NCI-H128 (cell line): ENCODE measurements around the gene VWA3B.
"Not testable (repeated sequence)": the region's sequence is repeated elsewhere in the genome, so short reads cannot be mapped to it uniquely, and the experiment has no call there.

ENCODE experiments used
- DNase-seq: peaks from one replicate; lab custom pipeline; 2025; ENCODE audit not compliant: unreplicated experiment; lab: John Stamatoyannopoulos, UW

The VWA3B gene

GRCh38 chr2:98084869-98085238, 2.1 kb upstream of the VWA3B start:
- no peak for DNase-seq

GRCh38 chr2:98085649-98086048, 1.3 kb upstream of the VWA3B start:
- DNase-seq, result no peak

- no peak for DNase-seq
These were observed 567 bp downstream of the VWA3B start for GRCh38 chr2:98087447-98088020.

- no peak for DNase-seq
These were observed 1.3 kb downstream of the VWA3B start for GRCh38 chr2:98088261-98088660.

- DNase-seq, result no peak
These were observed 3.0 kb downstream of the VWA3B start for GRCh38 chr2:98089941-98090340.

- no peak for DNase-seq
These were observed 4.0 kb downstream of the VWA3B start for GRCh38 chr2:98090951-98091350.

GRCh38 chr2:98091738-98092137, 4.8 kb downstream of the VWA3B start:
- no peak for DNase-seq

- no peak for DNase-seq
These were observed 6.2 kb downstream of the VWA3B start for GRCh38 chr2:98093146-98093545.

- no peak for DNase-seq
These were observed 6.6 kb downstream of the VWA3B start for GRCh38 chr2:98093611-98094010.

- no peak for DNase-seq
These were observed 13.2 kb downstream of the VWA3B start for GRCh38 chr2:98099939-98100743.

GRCh38 chr2:98102315-98102714, 15.3 kb downstream of the VWA3B start:
- DNase-seq, result not testable (repeated sequence)

- no peak for DNase-seq
These were observed 15.9 kb downstream of the VWA3B start for GRCh38 chr2:98102878-98103277.

GRCh38 chr2:98108110-98108509, 21.1 kb downstream of the VWA3B start:
- DNase-seq, result no peak

- DNase-seq, result no peak
These were observed 23.8 kb downstream of the VWA3B start for GRCh38 chr2:98110741-98111140.

GRCh38 chr2:98114643-98115330, 27.8 kb downstream of the VWA3B start:
- no peak for DNase-seq

GRCh38 chr2:98118161-98118560, 31.2 kb downstream of the VWA3B start:
- no peak for DNase-seq

GRCh38 chr2:98118852-98119251, 31.9 kb downstream of the VWA3B start:
- no peak for DNase-seq

- DNase-seq, result no peak
These were observed 34.2 kb downstream of the VWA3B start for GRCh38 chr2:98121149-98121548.

- DNase-seq, result no peak
These were observed 35.6 kb downstream of the VWA3B start for GRCh38 chr2:98122524-98122923.

GRCh38 chr2:98123286-98123685, 36.3 kb downstream of the VWA3B start:
- no peak for DNase-seq

GRCh38 chr2:98126061-98126460, 39.1 kb downstream of the VWA3B start:
- no peak for DNase-seq
